Measurements from ENCODE around the gene PTPMT1.

DNA sequence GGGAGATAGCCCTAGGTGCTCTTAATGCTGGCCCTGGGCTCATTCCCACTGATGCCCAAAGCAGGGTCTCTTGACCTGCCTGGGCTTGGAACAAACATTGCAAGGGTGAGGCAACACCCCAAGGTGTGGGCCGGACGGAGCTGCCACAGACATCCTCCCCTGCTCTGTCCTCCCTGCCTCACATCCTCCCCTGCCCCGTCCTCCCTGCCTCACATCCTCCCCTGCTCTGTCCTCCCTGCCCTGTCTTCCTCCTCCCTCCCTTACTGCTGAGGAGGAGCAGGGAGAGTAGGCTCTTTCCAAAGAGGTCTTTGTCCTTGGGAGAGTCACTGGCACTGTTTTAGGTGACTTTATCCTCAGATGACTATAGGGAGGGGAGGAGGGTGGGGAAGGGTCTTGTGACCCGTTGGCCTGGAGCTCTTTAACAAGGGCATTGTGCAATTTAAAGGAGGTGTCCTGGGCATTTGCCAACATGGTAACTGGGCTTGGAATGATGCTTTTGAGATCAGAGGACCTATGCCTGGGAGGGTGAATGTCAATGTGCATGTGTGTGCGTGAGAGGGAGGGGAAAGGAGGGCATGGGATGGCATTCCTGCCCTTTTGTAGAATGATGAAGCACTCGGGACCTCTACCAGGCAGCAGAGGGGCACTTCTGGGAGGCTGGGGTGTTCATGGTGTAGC is 21.8 kb downstream of the PTPMT1 start:
- TF ChIP-seq POLR2A (IDR thresholded peaks at IDR 0.05) (no peak), POLR2AphosphoS5 (IDR thresholded peaks at IDR 0.05) (no peak)
- TF ChIP-seq, protein P1, sequence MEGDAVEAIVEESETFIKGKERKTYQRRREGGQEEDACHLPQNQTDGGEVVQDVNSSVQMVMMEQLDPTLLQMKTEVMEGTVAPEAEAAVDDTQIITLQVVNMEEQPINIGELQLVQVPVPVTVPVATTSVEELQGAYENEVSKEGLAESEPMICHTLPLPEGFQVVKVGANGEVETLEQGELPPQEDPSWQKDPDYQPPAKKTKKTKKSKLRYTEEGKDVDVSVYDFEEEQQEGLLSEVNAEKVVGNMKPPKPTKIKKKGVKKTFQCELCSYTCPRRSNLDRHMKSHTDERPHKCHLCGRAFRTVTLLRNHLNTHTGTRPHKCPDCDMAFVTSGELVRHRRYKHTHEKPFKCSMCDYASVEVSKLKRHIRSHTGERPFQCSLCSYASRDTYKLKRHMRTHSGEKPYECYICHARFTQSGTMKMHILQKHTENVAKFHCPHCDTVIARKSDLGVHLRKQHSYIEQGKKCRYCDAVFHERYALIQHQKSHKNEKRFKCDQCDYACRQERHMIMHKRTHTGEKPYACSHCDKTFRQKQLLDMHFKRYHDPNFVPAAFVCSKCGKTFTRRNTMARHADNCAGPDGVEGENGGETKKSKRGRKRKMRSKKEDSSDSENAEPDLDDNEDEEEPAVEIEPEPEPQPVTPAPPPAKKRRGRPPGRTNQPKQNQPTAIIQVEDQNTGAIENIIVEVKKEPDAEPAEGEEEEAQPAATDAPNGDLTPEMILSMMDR (IDR thresholded peaks at IDR 0.05 in 8 of 11, conservative IDR thresholded peaks at IDR 0.05 in 3 of 11), result no peak
